Measurements from ENCODE around the gene IGFL3. TPM values are rescaled to one million over a fixed set of nuclear protein-coding genes. Genes with fewer than 3 reads are reported as not detected.
A peak's percentile ranks its signal among the peaks of the same experiment; 100 is the strongest.

Gene IGFL3
- polyA plus RNA-seq, 1 donor from 2014 or later = not detected

DNA sequence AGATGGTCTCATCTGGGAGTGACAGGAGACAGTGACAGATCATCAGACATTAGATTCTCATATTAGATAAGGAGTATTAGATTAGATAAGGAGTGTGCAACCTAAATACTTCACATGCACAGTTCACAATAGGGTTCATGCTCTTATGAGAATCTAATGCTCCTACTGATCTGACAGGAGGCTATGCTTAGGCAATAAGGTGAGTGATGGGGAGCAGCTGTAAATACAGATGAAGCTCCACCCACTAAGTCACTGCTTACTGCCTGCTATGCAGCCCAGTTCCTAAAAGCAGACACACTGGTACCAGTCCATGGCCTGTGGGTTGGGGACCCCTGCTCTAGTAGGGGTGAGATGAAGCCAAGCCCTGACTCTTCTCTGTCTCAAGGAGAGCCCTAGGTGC lies 10.0 kb upstream of the IGFL3 start:
- Mint-ChIP-seq H3K27me3 (peaks cover 14% of the 10 kb centered on the region), H3K4me3 (no peak overlapping the region), H3K4me1 (no peaks in the 10 kb centered on the region), H3K27ac (no peak overlapping the region), H3K36me3 (no peaks in the 10 kb centered on the region), H3K9me3 (peaks cover 0 to 1% (median 0%) of the 10 kb centered on the region in 3 donors)

DNA sequence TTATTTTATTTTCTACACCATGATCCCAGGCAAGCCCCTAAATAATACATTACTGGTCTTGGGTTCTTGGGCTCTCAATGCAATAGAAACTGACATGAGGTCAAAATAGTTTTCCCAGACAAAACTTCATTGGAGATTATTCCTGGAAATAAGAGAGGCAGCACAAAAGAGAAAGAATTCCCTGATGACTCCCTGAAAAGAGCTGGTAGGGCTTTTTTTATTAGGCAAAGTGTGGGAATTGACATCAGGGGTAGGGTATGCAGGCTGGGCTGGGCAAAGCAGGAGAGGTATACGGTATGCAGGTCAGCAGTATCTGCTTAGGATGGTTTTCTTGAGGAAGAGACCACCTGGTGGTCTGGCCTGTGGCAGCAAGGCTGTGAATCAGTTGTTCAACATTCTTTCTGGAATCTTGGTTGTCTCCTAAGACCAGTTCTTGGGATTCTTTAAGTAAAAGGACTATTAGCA lies 9.3 kb upstream of the IGFL3 start:
- Mint-ChIP-seq H3K9me3 (peaks cover 0 to 4% (median 0%) of the 10 kb centered on the region in 3 donors), H3K36me3 (no peaks in the 10 kb centered on the region), H3K4me3 (no peak overlapping the region), H3K27ac (no peak overlapping the region), H3K4me1 (no peaks in the 10 kb centered on the region), H3K27me3 (peaks cover 14% of the 10 kb centered on the region)

DNA sequence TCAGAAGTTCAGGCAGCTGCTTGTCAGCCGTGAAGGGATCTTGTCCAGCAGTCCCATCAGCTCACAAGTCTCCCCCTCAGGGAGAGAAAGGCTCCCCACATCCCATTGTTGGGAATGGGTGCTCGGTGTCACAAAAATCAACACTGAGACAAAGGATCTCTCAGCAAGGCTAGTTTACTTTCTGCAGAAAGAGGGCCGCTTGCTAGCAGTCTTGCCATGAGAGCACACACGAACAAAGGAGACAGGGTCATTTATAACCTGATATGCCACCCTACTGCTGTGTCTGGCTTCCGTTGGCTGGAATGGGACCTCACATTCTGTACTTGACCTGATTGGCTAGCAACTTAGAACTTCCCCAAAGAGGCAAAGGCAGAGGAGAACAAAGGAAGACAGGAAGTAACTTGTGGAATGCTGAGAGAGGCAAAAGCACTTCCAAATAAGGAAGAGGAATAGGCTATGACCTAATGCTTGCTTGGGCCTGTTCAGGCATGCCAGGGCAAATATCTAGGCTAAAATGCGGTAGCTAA lies 8.7 kb upstream of the IGFL3 start:
- Mint-ChIP-seq H3K4me1 (no peaks in the 10 kb centered on the region), H3K27ac (no peak overlapping the region), H3K9me3 (peaks cover 0 to 5% (median 0%) of the 10 kb centered on the region in 3 donors), H3K36me3 (no peaks in the 10 kb centered on the region), H3K4me3 (no peak overlapping the region), H3K27me3 (peaks cover 14% of the 10 kb centered on the region)

DNA sequence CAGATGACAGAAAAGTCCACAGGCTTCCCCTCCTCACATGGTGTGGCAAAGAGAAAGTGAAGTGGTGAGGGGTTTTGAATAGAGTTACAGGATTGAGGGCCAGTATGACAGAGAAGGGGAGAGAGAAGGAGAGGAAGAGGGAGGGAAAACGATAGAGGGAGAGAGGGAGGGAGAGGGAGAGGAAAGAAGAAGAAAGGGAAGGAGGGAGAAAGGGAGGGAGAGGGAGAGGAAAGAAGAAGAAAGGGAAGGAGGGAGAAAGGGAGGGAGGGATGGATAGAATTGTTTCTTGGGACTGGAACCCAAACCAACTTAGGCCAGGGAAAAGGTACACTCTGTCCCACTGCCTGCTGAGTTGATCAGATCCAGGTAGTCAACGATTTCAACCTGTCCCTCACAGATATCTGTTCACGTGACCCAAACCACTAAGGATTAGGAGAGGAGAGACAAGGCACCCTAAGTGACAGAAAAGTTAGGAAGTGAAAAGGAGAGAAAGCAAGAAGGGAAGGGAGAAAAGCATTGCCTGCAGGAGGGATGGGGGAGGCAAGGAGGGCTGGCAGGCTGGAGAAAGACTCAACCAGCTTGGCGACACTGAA lies 8.1 kb upstream of the IGFL3 start:
- H3K4me3 Mint-ChIP-seq = no peak overlapping the region
- H3K36me3 Mint-ChIP-seq = no peaks in the 10 kb centered on the region
- peaks cover 14% of the 10 kb centered on the region for H3K27me3 Mint-ChIP-seq
- no peak overlapping the region for H3K27ac Mint-ChIP-seq
- H3K4me1 Mint-ChIP-seq = no peaks in the 10 kb centered on the region
- peaks cover 0 to 5% (median 0%) of the 10 kb centered on the region in 3 donors for H3K9me3 Mint-ChIP-seq

DNA sequence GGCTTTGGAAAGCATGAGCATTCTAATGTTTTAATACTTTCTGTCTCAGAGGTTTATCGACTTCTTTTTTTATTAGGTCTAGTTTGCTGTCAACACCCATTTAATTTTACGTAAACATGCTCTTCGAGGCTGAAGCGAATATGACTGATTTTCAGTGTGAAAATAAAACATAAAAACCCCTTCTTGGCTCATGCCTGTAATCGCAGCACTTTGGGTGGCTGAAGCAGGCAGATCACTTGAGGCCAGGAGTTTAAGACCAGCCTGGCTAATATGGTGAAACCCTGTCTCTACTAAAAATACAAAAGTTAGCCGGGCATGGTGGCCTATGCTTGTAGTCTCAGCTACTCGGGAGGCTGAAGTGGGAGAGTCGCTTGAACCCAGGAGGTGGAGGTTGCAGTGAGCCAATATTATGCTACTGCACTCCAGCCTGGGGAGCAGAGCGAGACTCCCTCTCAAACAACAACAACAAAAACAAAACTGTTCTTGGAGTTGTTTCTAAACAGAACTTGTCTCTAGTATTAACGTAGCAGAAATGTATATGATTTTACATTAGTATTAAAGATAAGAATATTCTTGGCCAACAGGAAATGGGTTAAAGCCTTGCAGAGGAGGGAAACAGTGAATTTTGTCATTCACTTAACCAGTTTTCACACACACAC lies 7.1 kb upstream of the IGFL3 start:
- H3K27me3 Mint-ChIP-seq = peaks cover 14% of the 10 kb centered on the region
- no peaks in the 10 kb centered on the region for H3K36me3 Mint-ChIP-seq
- no peaks in the 10 kb centered on the region for H3K4me1 Mint-ChIP-seq
- H3K27ac Mint-ChIP-seq = no peak overlapping the region
- no peak overlapping the region for H3K4me3 Mint-ChIP-seq
- H3K9me3 Mint-ChIP-seq = peaks cover 0 to 5% (median 0%) of the 10 kb centered on the region in 3 donors

DNA sequence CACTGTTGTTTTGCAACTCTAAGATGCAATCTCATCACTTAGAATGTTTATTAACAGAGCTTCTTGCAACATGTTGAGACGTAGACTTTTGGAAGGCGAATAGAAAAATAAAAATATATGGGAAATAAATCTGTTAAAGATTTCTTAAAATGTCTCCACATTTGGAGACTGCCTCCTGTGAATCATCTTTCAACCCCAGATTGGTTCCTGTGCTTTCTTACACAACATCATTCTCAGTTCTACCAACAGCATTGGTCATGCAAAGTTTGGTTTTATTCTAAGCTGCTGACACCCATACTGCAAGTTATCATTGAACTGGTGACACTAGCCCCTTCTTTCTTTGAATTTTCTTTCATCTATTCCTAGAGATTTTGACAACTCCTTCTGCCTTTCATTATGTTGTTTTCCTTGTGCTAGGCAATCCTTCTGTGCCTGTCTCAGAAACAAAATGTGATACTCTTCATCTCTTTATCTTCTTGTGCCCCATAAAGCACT lies 1.6 kb upstream of the IGFL3 start:
- peaks cover 0 to 5% (median 0%) of the 10 kb centered on the region in 3 donors for H3K9me3 Mint-ChIP-seq
- no peaks in the 10 kb centered on the region for H3K4me1 Mint-ChIP-seq
- H3K27me3 Mint-ChIP-seq = peaks cover 22% of the 10 kb centered on the region
- H3K36me3 Mint-ChIP-seq = no peaks in the 10 kb centered on the region
- H3K27ac Mint-ChIP-seq = no peak overlapping the region
- no peak overlapping the region for H3K4me3 Mint-ChIP-seq

DNA sequence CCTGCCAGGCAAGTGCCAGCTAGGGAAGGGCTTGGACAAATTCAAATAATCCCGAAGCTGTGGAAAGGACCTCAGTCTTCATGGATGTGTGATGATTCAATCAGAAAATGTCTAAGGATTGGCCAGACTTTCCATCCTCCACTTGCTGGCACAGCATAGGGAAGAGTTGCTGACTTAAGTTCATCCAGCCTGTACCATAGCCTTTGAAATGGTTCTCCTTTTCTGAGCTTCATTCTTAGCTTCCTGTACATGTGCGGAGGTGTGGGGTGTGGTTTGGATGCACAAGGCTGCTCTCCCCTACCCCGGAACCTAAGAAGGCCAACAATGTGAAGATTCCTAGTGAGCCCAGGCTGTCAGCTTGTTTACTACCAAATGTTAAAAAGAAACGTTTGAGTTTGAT lies 959 bp upstream of the IGFL3 start:
- Mint-ChIP-seq H3K4me1 (no peaks in the 10 kb centered on the region), H3K4me3 (no peak overlapping the region), H3K27me3 (peaks cover 22% of the 10 kb centered on the region), H3K36me3 (no peaks in the 10 kb centered on the region), H3K9me3 (peaks cover 0 to 5% (median 0%) of the 10 kb centered on the region in 3 donors), H3K27ac (no peak overlapping the region)

DNA sequence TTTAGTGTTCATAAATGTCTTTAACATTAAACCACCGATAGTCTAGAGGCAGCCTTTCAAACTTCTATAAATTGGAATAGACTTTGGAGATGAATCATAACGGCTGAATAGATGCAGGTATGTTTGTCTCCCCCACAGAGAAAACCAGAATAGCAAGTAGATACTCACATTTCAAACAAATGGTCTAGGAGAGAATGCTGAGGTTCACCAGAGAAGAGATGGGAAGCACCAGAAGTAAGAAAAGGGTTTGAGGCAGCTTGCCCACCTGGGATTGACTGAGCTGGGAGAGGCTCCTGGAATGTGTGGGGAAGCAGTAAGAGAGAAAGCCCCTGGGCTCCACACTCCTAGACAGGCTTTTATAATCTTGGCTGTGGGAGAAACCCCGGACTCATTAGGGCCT lies 6.4 kb downstream of the IGFL3 start:
- H3K9me3 Mint-ChIP-seq = no peaks in the 10 kb centered on the region
- H3K4me1 Mint-ChIP-seq = no peaks in the 10 kb centered on the region
- H3K4me3 Mint-ChIP-seq = no peak overlapping the region
- H3K36me3 Mint-ChIP-seq = no peaks in the 10 kb centered on the region
- no peak overlapping the region for H3K27ac Mint-ChIP-seq
- H3K27me3 Mint-ChIP-seq = peaks cover 10% of the 10 kb centered on the region

DNA sequence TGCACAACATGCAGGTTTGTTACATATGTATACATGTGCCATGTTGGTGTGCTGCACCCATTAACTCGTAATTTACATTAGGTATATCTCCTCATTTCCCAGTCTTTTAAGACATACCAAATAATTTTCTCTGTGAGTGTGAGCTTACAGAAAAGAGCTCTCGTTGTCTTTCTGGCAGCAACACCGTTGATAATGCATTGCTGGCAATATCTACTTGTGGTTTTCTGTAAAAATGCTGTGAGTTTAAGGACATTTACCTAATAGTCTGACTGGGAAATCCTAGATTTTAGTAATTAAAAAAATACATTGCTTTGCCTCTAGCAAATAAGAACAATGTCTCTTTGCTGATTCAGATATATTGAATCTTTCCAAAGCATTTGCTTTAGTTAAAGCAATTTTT lies 8.4 kb downstream of the IGFL3 start:
- H3K9me3 Mint-ChIP-seq = no peaks in the 10 kb centered on the region
- no peak overlapping the region for H3K27ac Mint-ChIP-seq
- no peaks in the 10 kb centered on the region for H3K36me3 Mint-ChIP-seq
- no peak overlapping the region for H3K4me3 Mint-ChIP-seq
- peaks cover 12% of the 10 kb centered on the region for H3K27me3 Mint-ChIP-seq
- no peaks in the 10 kb centered on the region for H3K4me1 Mint-ChIP-seq

DNA sequence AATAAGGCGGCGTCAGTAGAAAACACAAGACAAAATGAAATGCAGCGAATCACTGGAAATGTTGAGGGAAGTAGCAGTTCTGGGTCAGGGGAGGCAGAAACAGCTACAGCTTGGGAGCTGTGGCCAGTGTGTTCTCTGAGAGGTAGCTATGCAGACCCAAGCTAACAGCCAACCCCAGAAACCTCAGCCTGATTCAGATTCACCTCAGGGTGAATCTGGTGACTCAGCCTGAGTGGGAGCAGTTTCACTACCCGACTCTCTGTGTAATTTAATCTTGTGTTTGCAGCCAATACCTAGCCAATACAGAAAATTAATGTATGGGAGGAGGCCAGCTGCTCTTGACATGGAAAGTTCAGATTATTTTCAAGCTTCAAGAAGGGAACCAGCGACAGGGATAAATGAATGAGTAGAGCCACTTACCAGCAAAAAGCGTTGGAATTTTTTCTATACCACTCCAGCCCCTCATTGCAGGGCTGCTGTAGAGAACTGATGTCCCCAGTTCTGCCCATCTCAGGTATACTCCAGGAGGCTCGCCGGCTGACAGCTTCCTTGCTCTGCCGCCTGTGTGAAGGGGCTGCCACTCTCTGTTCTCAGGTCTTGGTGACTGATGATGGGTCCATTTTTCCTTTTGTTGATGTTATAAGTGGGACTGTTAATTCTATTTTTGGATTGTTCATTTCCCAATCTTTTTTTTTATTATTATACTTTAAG lies 8.9 kb downstream of the IGFL3 start:
- Mint-ChIP-seq H3K36me3 (no peaks in the 10 kb centered on the region), H3K27ac (no peak overlapping the region), H3K9me3 (no peaks in the 10 kb centered on the region), H3K27me3 (peaks cover 14% of the 10 kb centered on the region), H3K4me1 (no peaks in the 10 kb centered on the region), H3K4me3 (no peak overlapping the region)

DNA sequence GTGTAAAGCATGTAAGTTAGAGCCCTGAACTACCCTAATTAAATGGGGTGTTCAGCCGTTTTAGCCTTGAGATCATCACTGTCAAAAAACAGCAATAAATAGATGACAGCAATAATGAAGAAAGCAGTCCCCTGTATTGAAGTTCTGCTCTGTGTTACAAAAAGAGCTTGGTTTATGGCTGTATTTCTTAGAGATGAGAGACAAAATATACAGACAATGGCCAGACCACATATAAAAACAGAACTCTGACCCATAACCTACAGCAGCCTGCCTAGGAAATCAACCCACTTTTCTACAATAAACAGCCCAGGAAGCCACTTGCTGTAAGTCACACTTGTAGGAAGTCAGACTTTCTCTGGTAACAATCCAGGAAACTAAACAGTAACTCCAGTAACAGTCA lies 10.8 kb downstream of the IGFL3 start:
- Mint-ChIP-seq H3K9me3 (no peaks in the 10 kb centered on the region), H3K36me3 (no peaks in the 10 kb centered on the region), H3K27me3 (peaks cover 8% of the 10 kb centered on the region), H3K4me1 (no peaks in the 10 kb centered on the region), H3K4me3 (no peak overlapping the region), H3K27ac (no peak overlapping the region)

DNA sequence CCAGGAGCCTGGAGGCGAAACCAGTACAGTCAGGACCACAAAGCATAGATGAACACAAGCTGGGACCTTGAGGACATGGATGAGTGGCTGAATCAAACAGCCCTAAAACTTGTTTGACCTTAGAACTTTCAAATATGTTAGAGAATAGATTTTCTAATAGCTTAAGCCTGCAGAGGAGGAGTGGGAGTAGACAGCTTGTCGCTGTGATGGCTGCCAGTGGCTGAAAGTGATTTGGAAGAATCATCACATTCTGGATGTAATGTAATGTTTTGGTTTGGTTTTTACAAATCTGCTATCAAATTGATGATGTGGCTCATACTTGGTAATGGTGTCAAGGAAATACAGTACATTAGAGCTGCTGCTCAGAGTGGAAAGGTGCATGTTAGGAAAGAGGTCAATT lies 12.0 kb downstream of the IGFL3 start:
- Mint-ChIP-seq H3K27ac (no peak overlapping the region), H3K9me3 (no peaks in the 10 kb centered on the region), H3K27me3 (peaks cover 10% of the 10 kb centered on the region), H3K4me1 (no peaks in the 10 kb centered on the region), H3K36me3 (no peaks in the 10 kb centered on the region), H3K4me3 (peak overlapping the region in 1 of 4 donors; percentile 31)

DNA sequence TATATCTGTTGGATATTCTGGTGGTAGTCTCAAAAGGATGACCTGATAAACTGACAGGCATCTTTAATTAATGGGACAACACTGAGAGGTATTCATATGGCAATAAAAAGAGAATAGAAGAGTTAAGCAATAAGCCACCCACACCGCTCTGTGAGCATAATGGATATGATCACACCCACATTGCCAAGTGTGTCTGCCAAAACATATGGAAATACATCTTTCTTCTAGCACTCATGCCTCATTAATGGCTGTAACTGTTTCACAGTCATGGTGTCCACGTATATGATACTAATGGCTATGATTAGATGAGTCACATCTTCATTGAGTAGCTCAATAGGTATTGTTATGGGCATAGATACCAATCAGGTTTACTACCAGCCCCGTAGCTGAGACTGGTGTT lies 13.1 kb downstream of the IGFL3 start:
- peaks cover 10% of the 10 kb centered on the region for H3K27me3 Mint-ChIP-seq

DNA sequence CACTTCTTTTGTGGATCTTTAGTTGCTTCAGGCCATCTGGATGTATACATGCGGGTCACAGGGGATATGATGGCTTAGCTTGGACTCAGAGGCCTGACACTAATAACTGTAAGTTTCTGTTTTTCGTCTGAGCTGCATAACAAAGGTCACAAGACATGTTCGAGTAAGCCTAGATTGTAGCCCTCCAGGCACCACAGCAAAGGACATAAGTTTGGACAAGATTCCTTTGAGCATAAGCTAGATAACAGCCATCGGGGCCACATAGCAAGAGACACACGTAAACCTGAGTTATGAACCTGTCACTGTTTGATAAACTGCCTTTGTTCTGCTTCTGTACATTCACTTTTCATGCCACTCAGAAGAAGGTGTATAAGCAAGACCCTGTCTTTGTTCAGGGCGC lies 14.6 kb downstream of the IGFL3 start:
- no peaks in the 10 kb centered on the region for H3K9me3 Mint-ChIP-seq
- H3K36me3 Mint-ChIP-seq = no peaks in the 10 kb centered on the region
- no peak overlapping the region for H3K27ac Mint-ChIP-seq
- H3K4me1 Mint-ChIP-seq = no peaks in the 10 kb centered on the region
- peaks cover 10% of the 10 kb centered on the region for H3K27me3 Mint-ChIP-seq
- no peak overlapping the region for H3K4me3 Mint-ChIP-seq

More for the DNA sequence above, 13.1 kb downstream of the IGFL3 start:
- Mint-ChIP-seq H3K4me3 (no peak overlapping the region), H3K9me3 (no peaks in the 10 kb centered on the region), H3K36me3 (no peaks in the 10 kb centered on the region), H3K4me1 (no peaks in the 10 kb centered on the region), H3K27ac (no peak overlapping the region)

DNA sequence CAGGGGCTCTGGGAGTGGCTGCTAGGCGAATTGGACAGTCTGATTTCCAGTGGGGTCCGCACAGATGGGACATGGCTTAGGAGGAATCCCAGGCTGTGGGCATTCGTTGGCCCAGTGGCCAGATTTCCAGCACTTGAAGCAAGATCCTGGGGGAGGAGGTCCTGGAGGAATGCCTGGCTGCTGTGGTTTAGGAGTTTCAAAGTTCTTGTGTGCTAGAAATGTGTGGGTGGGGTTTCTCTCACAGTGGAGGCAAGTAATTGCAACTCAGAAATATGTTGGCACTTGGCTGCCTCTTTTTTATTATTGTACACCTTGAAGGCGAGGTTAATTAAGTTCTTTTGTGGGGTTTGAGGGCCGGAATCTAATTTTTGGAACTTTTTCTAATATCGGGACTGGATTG lies 17.1 kb downstream of the IGFL3 start:
- no peak overlapping the region for H3K27ac Mint-ChIP-seq
- H3K9me3 Mint-ChIP-seq = no peaks in the 10 kb centered on the region
- no peak overlapping the region for H3K4me3 Mint-ChIP-seq
- no peaks in the 10 kb centered on the region for H3K4me1 Mint-ChIP-seq
- peaks cover 5% of the 10 kb centered on the region for H3K27me3 Mint-ChIP-seq
- H3K36me3 Mint-ChIP-seq = no peaks in the 10 kb centered on the region
